ENCODE data around the gene HMBS. TPM values are rescaled to one million over a fixed set of nuclear protein-coding genes. Genes with fewer than 3 reads are reported as not detected.

The HMBS gene
- total and polyA plus RNA-seq, 3 experiments from 2014 or later, result 21.8 to 38.4 (median 35.5) TPM

- peak overlapping the region in 4 of 8 donors; percentile 17 to 64 (median 51) for H3K27ac Mint-ChIP-seq
- CTCF ChIA-PET, result interaction anchor here (1.2 to 1.7 kb wide), 3 partner anchors 11 to 54 kb away, joined by 3 to 4 read pairs (median 4); partner anchors contain the start of gene NLRX1
- Histone ChIP-seq H3K27me3 (ENCODE audit: insufficient read depth, low read length, poor library complexity, severe bottlenecking) (no peaks in the 10 kb centered on the region), H3K4me1 (ENCODE audit: insufficient read depth, low read length) (peaks cover 39% of the 10 kb centered on the region), H3K36me3 (ENCODE audit: insufficient read depth, low read length) (peaks cover 22% of the 10 kb centered on the region), H3K9me3 (ENCODE audit: low read length) (no peaks in the 10 kb centered on the region), H3K4me3 (ENCODE audit: low read length) (no peak overlapping the region), H3K27ac (ENCODE audit: low read depth, low read length) (no peak overlapping the region)
- H3K36me3 Mint-ChIP-seq, result peaks cover 4 to 50% (median 15%) of the 10 kb centered on the region in 3 donors
- no peak overlapping the region for H3K4me3 Mint-ChIP-seq
- peaks cover 23 to 27% (median 23%) of the 10 kb centered on the region in 3 donors for H3K4me1 Mint-ChIP-seq
- no peaks in the 10 kb centered on the region for H3K9me3 Mint-ChIP-seq
- no peak for DNase-seq
- no peaks in the 10 kb centered on the region for H3K27me3 Mint-ChIP-seq
- POLR2A ChIA-PET, result interaction anchor here (0.6 to 1.4 kb wide), 2 partner anchors 17 to 98 kb away, joined by 4 to 11 read pairs; partner anchors contain the start of gene TRAPPC4
These were observed 31.9 kb downstream of the HMBS start for GRCh38 chr11:119116601-119117000.

DNA sequence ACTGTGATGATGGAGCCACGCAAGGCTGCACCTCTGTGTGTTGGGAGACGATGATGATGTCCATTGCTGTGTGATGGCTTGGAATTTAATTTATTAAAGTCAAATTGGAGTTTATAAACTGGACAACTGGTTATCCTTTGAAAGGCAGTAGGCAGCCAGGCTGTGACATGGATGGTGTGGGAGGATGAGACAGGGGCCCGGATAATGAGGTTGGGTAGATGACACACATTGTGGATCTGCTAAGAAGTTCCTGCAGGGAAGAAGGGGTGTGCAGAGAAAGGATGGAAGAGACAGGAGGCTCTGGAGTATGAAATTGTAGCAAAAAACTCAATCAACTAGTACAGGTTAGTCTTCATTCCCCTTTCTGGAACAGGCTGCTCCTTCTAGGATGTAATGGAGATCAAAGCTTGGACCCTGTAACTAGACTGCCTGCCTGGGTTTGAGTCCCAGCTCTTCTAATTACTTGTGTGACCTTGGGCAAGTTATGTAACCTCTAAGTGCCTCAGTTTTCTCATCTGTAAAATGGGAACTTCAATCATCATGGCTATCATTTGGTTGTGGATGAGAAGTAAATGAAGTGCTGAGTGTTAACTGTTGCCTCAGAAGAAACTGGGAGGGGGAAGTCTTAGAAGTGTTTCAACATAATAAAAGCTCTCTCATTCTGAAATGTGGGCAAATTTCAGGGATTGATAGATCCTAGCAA, 32.5 kb downstream of the HMBS start:
- no peak overlapping the region for H3K4me3 ChIP-seq (ENCODE audit: low read length)
- H3K27me3 ChIP-seq (ENCODE audit: insufficient read depth, low read length, poor library complexity, severe bottlenecking), result no peaks in the 10 kb centered on the region
- ChIA-PET CTCF (interaction anchor here (1.7 kb wide), 1 partner anchor 55 kb away, joined by 4 read pairs; no protein-coding TSS in a partner anchor), POLR2A (interaction anchor here (0.6 kb wide), 1 partner anchor 98 kb away, joined by 4 read pairs; the partner anchor contains the start of gene TRAPPC4)
- no peaks in the 10 kb centered on the region for H3K27me3 Mint-ChIP-seq
- H3K36me3 Mint-ChIP-seq, result peaks cover 0 to 47% (median 12%) of the 10 kb centered on the region in 3 donors
- H3K27ac ChIP-seq (ENCODE audit: low read depth, low read length), result no peak overlapping the region
- peaks cover 26 to 30% (median 29%) of the 10 kb centered on the region in 3 donors for H3K4me1 Mint-ChIP-seq
- H3K36me3 ChIP-seq (ENCODE audit: insufficient read depth, low read length), result peaks cover 16% of the 10 kb centered on the region
- DNase-seq, result no peak
- H3K4me1 ChIP-seq (ENCODE audit: insufficient read depth, low read length), result peaks cover 42% of the 10 kb centered on the region
- no peaks in the 10 kb centered on the region for H3K9me3 ChIP-seq (ENCODE audit: low read length)
- H3K27ac Mint-ChIP-seq, result peak overlapping the region in 5 of 8 donors; percentile 17 to 75 (median 64)
- no peaks in the 10 kb centered on the region for H3K9me3 Mint-ChIP-seq
- peak overlapping the region in 1 of 7 donors; percentile 17 for H3K4me3 Mint-ChIP-seq

DNA sequence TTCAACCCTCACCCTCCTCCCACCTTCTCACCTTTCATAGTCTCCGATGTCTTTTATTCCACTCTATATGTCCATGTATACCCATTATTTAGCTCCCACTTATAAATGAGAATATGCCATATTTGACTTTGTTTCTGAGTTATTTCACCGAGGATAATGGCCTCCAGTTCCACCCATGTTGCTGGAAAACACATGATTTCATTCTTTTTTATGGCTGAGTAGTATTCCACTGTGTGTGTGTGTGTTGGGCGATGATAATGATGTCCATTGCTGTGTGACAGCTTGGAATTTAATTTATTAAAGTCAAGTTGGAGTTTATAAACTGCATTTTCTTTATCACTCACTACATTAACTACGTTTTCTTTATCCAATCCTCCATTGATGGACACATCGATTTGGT, 33.5 kb downstream of the HMBS start:
- Mint-ChIP-seq H3K36me3 (peaks cover 0 to 43% (median 12%) of the 10 kb centered on the region in 3 donors), H3K4me1 (peaks cover 36 to 41% (median 38%) of the 10 kb centered on the region in 3 donors), H3K27ac (peak overlapping the region in 1 of 8 donors; percentile 24), H3K27me3 (peaks cover 0 to 2% of the 10 kb centered on the region in 2 donors), H3K9me3 (no peaks in the 10 kb centered on the region), H3K4me3 (no peak overlapping the region)
- CTCF ChIA-PET, result interaction anchor here (1.0 to 1.2 kb wide), 2 partner anchors 16 to 206 kb away, joined by 3 to 5 read pairs; partner anchors contain the start of gene DPAGT1
- peaks cover 10% of the 10 kb centered on the region for H3K36me3 ChIP-seq (ENCODE audit: insufficient read depth, low read length)
- peaks cover 50% of the 10 kb centered on the region for H3K4me1 ChIP-seq (ENCODE audit: insufficient read depth, low read length)
- no peaks in the 10 kb centered on the region for H3K9me3 ChIP-seq (ENCODE audit: low read length)
- no peaks in the 10 kb centered on the region for H3K27me3 ChIP-seq (ENCODE audit: insufficient read depth, low read length, poor library complexity, severe bottlenecking)
- no peak overlapping the region for H3K27ac ChIP-seq (ENCODE audit: low read depth, low read length)
- POLR2A ChIA-PET, result interaction anchor here (2.2 kb wide), 1 partner anchor 11 kb away, joined by 9 read pairs; the partner anchor contains the start of gene C2CD2L
- H3K4me3 ChIP-seq (ENCODE audit: low read length), result no peak overlapping the region
- no peak for DNase-seq

- peaks cover 39 to 48% (median 42%) of the 10 kb centered on the region in 3 donors for H3K4me1 Mint-ChIP-seq
- ChIA-PET CTCF (interaction anchor here (1.0 to 3.1 kb wide), 3 partner anchors 7 to 205 kb away, joined by 3 to 8 read pairs (median 5); partner anchors contain the start of gene DPAGT1), POLR2A (interaction anchor here (1.0 to 2.2 kb wide), 2 partner anchors 12 to 51 kb away, joined by 5 to 9 read pairs; partner anchors contain the start of genes C2CD2L and VPS11)
- H3K36me3 ChIP-seq (ENCODE audit: insufficient read depth, low read length), result peaks cover 3% of the 10 kb centered on the region
- H3K4me3 ChIP-seq (ENCODE audit: low read length), result no peak overlapping the region
- H3K27me3 ChIP-seq (ENCODE audit: insufficient read depth, low read length, poor library complexity, severe bottlenecking), result no peaks in the 10 kb centered on the region
- H3K4me3 Mint-ChIP-seq, result peak overlapping the region in 1 of 7 donors; percentile 16
- H3K36me3 Mint-ChIP-seq, result peaks cover 0 to 42% (median 11%) of the 10 kb centered on the region in 3 donors
- H3K9me3 Mint-ChIP-seq, result no peaks in the 10 kb centered on the region
- DNase-seq, result no peak
- H3K27ac Mint-ChIP-seq, result peak overlapping the region in 1 of 8 donors; percentile 12
- peaks cover 0 to 2% of the 10 kb centered on the region in 2 donors for H3K27me3 Mint-ChIP-seq
- no peak overlapping the region for H3K27ac ChIP-seq (ENCODE audit: low read depth, low read length)
- no peaks in the 10 kb centered on the region for H3K9me3 ChIP-seq (ENCODE audit: low read length)
- H3K4me1 ChIP-seq (ENCODE audit: insufficient read depth, low read length), result peaks cover 47% of the 10 kb centered on the region
These were observed 34.3 kb downstream of the HMBS start for GRCh38 chr11:119118946-119119345.

GRCh38 chr11:119120639-119121007, 35.9 kb downstream of the HMBS start:
- peak overlapping the region; percentile 85 to 95 (median 94) for H3K4me3 Mint-ChIP-seq
- Histone ChIP-seq H3K4me3 (ENCODE audit: low read length) (peak overlapping the region; percentile 67), H3K27me3 (ENCODE audit: insufficient read depth, low read length, poor library complexity, severe bottlenecking) (no peaks in the 10 kb centered on the region), H3K27ac (ENCODE audit: low read depth, low read length) (peak overlapping the region; percentile 70), H3K4me1 (ENCODE audit: insufficient read depth, low read length) (peaks cover 32% of the 10 kb centered on the region), H3K36me3 (ENCODE audit: insufficient read depth, low read length) (peaks cover 7% of the 10 kb centered on the region), H3K9me3 (ENCODE audit: low read length) (no peaks in the 10 kb centered on the region)
- no peak for DNase-seq
- peaks cover 0 to 2% of the 10 kb centered on the region in 2 donors for H3K27me3 Mint-ChIP-seq
- CTCF ChIA-PET, result interaction anchor here (1.3 to 3.1 kb wide), 4 partner anchors 9 to 202 kb away, joined by 3 to 9 read pairs (median 7); partner anchors contain the start of genes C2CD2L and VPS11
- peaks cover 35 to 46% (median 43%) of the 10 kb centered on the region in 3 donors for H3K4me1 Mint-ChIP-seq
- peak overlapping the region; percentile 72 to 97 (median 96) for H3K27ac Mint-ChIP-seq
- H3K36me3 Mint-ChIP-seq, result peaks cover 0 to 44% (median 4%) of the 10 kb centered on the region in 3 donors
- no peaks in the 10 kb centered on the region for H3K9me3 Mint-ChIP-seq
- POLR2A ChIA-PET, result interaction anchor here (0.6 to 1.9 kb wide), 3 partner anchors 13 to 22 kb away, joined by 4 to 21 read pairs (median 5); partner anchors contain the start of genes C2CD2L and DPAGT1

DNA sequence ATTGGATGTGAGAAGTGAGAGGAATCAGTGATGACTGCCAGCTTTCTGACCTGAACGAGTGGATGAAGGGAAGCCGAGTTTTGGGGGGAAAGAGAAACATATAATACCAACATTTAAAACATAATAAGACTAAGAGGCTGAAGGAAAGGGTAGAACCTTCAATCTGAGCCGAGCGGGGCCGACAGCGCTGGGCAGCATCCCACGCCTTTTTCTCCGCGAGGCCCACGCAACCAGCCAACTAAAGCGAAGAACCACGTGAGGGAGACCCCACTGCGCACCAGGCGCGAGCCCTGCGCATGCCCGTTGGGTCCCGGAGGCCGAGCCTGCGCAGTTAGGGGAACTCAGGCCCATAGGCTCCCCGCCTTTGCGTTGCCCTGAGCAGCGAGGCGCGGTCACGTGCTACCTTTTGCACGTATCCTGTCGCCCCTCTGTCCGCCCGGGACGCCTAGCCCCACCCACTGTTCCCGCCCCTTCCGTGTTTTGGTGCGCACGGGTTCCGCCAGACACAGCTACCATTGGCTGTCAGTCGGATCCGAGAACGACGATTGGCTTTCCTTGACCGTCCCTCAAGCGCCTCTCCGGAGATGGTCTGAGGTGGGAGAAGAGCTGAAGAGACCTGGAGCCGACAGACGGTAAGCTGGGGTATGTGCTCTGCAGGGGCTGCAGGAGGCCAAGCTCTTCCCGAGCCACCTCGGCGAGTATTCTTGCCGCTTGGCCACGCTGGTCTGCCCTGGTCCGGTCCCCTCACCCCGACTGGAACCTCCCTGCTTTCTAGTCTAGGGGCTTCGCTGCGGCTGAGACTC, 36.5 kb downstream of the HMBS start, which contains the start of gene HINFP:
Gene HINFP (plus strand): TSS at position 573 of the 803 bp plus-strand sequence. CDS start 5,365 bp downstream, outside the sequence.
- no peaks in the 10 kb centered on the region for H3K27me3 ChIP-seq (ENCODE audit: insufficient read depth, low read length, poor library complexity, severe bottlenecking)
- peak within 1 kb of the TSS; percentile 78 for H3K27ac ChIP-seq (ENCODE audit: low read depth, low read length)
- peaks cover 0 to 2% of the 10 kb centered on the region in 2 donors for H3K27me3 Mint-ChIP-seq
- peaks cover 7% of the 10 kb centered on the region for H3K36me3 ChIP-seq (ENCODE audit: insufficient read depth, low read length)
- H3K4me3 ChIP-seq (ENCODE audit: low read length), result peak within 1 kb of the TSS; percentile 91
- H3K4me1 Mint-ChIP-seq, result peaks cover 30 to 42% (median 40%) of the 10 kb centered on the region in 3 donors
- peaks cover 27% of the 10 kb centered on the region for H3K4me1 ChIP-seq (ENCODE audit: insufficient read depth, low read length)
- peak within 1 kb of the TSS; percentile 85 to 95 (median 94) for H3K4me3 Mint-ChIP-seq
- ChIA-PET CTCF (interaction anchor here (0.8 to 3.1 kb wide), 7 partner anchors 9 to 201 kb away, joined by 3 to 9 read pairs (median 6); partner anchors contain the start of genes C2CD2L and VPS11), POLR2A (interaction anchor here (1.0 to 2.4 kb wide), 8 partner anchors 12 to 103 kb away, joined by 3 to 21 read pairs (median 6); partner anchors contain the start of genes C2CD2L, DPAGT1, HMBS and RPS25)
- DNase-seq, result peak; percentile 98 to 100 (median 100)
- H3K27ac Mint-ChIP-seq, result peak within 1 kb of the TSS; percentile 72 to 97 (median 96)
- no peaks in the 10 kb centered on the region for H3K9me3 Mint-ChIP-seq
- no peaks in the 10 kb centered on the region for H3K9me3 ChIP-seq (ENCODE audit: low read length)
- peaks cover 0 to 42% (median 2%) of the 10 kb centered on the region in 3 donors for H3K36me3 Mint-ChIP-seq

DNA sequence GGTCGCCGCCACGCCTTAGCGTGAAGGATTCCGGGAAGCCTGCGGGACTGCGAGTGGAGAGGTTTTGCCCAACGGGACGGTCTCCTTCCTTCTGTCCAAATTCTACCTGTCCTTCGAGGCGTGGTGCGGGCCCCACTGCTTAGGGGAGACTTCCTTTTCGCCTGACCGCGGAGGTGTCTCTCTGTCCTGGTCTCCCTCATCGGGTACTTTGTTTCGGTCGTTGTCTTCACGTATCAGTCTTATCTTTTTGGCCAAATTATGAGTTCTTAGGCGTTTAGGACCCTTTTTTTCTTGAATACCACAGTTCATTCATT, 37.1 kb downstream of the HMBS start:
- Histone ChIP-seq H3K9me3 (ENCODE audit: low read length) (no peaks in the 10 kb centered on the region), H3K27ac (ENCODE audit: low read depth, low read length) (peak overlapping the region; percentile 78), H3K36me3 (ENCODE audit: insufficient read depth, low read length) (peaks cover 7% of the 10 kb centered on the region), H3K4me3 (ENCODE audit: low read length) (peak overlapping the region; percentile 91), H3K27me3 (ENCODE audit: insufficient read depth, low read length, poor library complexity, severe bottlenecking) (no peaks in the 10 kb centered on the region), H3K4me1 (ENCODE audit: insufficient read depth, low read length) (peaks cover 24% of the 10 kb centered on the region)
- Mint-ChIP-seq H3K9me3 (no peaks in the 10 kb centered on the region), H3K27me3 (peaks cover 0 to 2% of the 10 kb centered on the region in 2 donors), H3K4me1 (peaks cover 31 to 45% (median 44%) of the 10 kb centered on the region in 3 donors), H3K27ac (peak overlapping the region; percentile 72 to 97 (median 95)), H3K36me3 (peaks cover 0 to 40% (median 2%) of the 10 kb centered on the region in 3 donors), H3K4me3 (peak overlapping the region; percentile 85 to 95 (median 94))
- DNase-seq, result no peak
- POLR2A ChIA-PET, result interaction anchor here (1.0 to 2.4 kb wide), 8 partner anchors 12 to 103 kb away, joined by 3 to 21 read pairs (median 6); partner anchors contain the start of genes C2CD2L, DPAGT1, HMBS and RPS25
- CTCF ChIA-PET, result interaction anchor here (0.8 to 3.1 kb wide), 6 partner anchors 10 to 54 kb away, joined by 3 to 9 read pairs (median 6); partner anchors contain the start of genes C2CD2L and VPS11

Measured in CD8-positive, alpha-beta memory T cell (primary cell).